Measurements from ENCODE around the gene ARMH3.

DNA sequence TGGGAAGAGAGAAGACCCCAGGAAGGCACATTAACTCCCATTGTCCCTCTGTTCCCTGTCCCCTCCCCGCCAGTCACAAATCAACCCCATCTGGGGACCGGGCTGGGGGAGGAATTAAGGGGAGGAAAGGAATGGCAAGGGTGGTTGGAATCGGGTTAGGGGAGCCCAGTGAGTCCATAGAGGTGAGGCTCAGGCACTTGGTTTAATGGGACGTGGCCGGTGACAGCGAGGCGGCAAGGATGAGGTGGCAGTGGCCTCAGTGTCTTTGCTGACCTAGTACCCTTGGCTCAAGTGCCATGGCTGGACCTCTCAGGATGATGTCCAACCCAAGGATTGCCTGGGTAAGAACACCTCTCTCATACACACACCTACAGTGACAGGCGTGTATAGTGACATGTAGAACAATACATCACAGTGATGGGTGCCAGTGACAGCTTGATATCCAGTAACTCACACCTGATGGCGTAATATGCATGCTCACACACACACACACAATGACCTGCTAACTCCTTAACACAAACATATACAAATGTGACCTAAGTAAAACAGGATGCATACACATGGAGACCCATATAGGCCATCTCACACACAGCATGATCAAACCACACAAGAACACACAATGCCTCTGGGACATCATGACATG lies 224.7 kb downstream of the ARMH3 start:
- TF ChIP-seq, protein P1, sequence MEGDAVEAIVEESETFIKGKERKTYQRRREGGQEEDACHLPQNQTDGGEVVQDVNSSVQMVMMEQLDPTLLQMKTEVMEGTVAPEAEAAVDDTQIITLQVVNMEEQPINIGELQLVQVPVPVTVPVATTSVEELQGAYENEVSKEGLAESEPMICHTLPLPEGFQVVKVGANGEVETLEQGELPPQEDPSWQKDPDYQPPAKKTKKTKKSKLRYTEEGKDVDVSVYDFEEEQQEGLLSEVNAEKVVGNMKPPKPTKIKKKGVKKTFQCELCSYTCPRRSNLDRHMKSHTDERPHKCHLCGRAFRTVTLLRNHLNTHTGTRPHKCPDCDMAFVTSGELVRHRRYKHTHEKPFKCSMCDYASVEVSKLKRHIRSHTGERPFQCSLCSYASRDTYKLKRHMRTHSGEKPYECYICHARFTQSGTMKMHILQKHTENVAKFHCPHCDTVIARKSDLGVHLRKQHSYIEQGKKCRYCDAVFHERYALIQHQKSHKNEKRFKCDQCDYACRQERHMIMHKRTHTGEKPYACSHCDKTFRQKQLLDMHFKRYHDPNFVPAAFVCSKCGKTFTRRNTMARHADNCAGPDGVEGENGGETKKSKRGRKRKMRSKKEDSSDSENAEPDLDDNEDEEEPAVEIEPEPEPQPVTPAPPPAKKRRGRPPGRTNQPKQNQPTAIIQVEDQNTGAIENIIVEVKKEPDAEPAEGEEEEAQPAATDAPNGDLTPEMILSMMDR (IDR thresholded peaks at IDR 0.05; ENCODE audit: low read length) = no peak
- TF ChIP-seq EZH2 (optimal IDR thresholded peaks at IDR 0.05; ENCODE audit: low read depth, low read length) (no peak), EZH2phosphoT487 (IDR thresholded peaks at IDR 0.05; ENCODE audit: low read length) (no peak)
